GM20000 (cell line): ENCODE results near the gene B3GAT3.
"Not testable (repeated sequence)": the region's sequence is repeated elsewhere in the genome, so short reads cannot be mapped to it uniquely, and the experiment has no call there.

ENCODE experiments used
- DNase-seq: peaks from one replicate; pipeline ENCODE4 v3.0.0; 2012; ENCODE audit warnings: low spot score
- TF ChIP-seq, protein P1 (sequence below): IDR thresholded peaks from 2 replicates; pipeline ENCODE4 v1.5.1; 2012; ENCODE audit warnings: mild to moderate bottlenecking, control low read depth; ENCODE audit errors: extremely low read depth, missing control alignments

Gene B3GAT3

DNA sequence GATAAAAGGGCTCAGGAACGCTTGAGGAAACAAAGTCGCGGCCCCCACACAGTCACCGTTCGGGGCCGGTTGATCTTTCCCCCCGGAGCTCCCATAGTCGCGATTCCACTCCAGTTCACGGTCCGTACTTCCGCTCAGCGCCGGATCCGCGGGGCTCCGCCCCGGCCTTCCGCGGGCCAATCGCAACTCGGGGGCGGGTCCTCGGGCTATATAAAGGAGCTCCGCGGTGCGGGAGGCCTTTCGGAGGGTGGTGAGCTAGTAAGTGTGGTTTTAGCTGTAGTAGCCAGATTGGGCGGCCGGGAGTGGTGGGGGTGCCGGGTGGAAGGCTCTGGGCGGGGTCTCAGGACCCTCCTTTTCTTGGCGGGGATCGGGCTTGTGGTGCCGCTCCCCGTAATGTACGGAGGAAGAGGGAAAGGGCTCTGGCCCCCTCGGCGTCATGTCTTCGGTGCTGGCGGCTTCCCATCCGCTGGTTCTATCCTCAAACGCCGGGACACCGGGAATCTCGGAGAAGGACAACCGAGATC is 43.4 kb upstream of the B3GAT3 start, which contains the start of the genes C11orf98 and CSKMT:
Gene C11orf98 (minus strand): TSS at position 136 of the 524 bp plus-strand sequence. CDS start 41 bp downstream, at position 95.
Gene CSKMT (plus strand): TSS at position 238 of the 524 bp plus-strand sequence. CDS start 568 bp downstream, outside the sequence.
- peak; percentile 94 for DNase-seq
- TF ChIP-seq, protein P1, sequence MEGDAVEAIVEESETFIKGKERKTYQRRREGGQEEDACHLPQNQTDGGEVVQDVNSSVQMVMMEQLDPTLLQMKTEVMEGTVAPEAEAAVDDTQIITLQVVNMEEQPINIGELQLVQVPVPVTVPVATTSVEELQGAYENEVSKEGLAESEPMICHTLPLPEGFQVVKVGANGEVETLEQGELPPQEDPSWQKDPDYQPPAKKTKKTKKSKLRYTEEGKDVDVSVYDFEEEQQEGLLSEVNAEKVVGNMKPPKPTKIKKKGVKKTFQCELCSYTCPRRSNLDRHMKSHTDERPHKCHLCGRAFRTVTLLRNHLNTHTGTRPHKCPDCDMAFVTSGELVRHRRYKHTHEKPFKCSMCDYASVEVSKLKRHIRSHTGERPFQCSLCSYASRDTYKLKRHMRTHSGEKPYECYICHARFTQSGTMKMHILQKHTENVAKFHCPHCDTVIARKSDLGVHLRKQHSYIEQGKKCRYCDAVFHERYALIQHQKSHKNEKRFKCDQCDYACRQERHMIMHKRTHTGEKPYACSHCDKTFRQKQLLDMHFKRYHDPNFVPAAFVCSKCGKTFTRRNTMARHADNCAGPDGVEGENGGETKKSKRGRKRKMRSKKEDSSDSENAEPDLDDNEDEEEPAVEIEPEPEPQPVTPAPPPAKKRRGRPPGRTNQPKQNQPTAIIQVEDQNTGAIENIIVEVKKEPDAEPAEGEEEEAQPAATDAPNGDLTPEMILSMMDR, result no peak

DNA sequence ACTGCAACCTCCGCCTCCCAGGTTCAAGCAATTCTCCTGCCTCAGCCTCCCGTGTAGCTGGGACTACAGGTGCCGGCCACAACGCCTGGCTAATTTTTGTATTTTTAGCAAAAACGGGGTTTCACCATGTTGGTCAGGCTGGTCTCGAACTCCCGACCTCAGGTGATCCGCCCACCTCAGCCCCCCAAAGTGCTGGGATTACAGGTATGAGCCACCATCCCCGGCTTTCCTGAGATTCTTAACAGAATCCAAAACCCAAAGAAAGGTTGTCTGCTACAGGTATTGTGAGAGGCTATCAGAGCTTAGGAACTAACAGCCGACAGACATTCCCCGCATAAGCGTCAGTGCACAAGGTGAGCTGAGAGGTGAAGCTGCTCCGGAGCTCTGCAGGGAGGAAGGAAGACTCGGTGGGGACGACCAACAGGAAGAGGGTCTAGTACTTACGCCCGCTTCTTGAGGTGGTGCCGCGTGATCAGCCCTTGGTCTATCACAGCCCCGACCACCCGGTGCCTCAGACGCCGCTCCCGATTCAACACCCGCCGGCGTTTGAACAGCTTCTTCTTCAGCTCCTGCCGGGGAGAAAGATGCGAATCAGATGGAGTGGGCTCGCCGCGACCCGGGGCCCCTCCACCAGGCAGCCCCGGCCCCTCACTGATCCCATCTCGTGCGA is 42.8 kb upstream of the B3GAT3 start:
- TF ChIP-seq, protein P1, result no peak
- peak; percentile 67 for DNase-seq

DNA sequence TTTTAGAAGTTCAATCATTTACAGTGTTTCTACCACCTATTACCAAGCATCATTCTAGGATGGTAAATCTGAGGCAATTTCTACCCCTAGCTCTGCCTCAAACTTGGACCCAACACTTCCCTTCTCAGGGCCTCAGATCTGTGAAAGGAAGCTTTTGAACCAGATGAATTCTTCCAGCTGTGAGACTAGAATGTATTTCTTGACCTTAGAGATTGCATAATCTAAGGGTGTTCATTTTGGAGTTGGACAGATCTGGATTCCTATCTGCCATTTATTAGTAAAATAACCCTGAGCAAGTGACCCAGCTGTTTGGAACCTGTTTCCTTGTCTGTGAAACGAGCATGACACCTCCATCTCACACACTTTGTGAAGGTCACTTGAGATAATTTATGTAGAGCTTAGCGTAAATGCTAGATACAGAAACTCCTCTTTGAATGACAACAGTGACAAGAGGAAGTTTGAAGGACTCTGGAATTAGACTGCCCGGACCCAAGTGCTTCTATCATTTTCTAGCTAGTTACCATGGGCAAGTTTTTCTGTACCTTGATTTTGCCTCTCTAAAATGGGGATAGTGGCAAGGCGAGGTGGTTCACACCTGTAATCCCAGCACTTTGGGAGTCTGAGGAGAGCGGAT is 35.1 kb upstream of the B3GAT3 start:
- no peak for DNase-seq

DNA sequence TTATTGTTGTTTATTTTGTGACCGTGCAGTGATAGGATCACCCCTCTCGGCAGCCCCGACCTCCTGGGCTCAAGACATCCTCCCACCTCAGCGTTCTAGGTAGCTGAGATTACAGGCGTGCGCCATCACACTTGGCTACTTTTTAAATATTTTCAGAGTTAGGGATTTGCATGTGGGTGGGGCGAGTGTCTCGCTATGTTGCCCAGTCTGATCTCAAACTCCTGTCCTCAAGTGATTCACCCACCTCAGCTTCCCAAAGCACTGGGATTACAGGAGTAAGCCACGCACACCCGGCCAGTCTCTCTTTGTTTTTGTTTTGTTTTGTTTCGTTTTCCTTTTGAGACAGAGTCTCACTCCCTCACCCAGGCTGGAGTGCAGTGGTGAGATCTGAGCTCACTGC is 32.5 kb upstream of the B3GAT3 start:
- TF ChIP-seq, protein P1, result no peak
- DNase-seq, result no peak

More for the DNA sequence above, 35.1 kb upstream of the B3GAT3 start:
- TF ChIP-seq, protein P1, result no peak

DNA sequence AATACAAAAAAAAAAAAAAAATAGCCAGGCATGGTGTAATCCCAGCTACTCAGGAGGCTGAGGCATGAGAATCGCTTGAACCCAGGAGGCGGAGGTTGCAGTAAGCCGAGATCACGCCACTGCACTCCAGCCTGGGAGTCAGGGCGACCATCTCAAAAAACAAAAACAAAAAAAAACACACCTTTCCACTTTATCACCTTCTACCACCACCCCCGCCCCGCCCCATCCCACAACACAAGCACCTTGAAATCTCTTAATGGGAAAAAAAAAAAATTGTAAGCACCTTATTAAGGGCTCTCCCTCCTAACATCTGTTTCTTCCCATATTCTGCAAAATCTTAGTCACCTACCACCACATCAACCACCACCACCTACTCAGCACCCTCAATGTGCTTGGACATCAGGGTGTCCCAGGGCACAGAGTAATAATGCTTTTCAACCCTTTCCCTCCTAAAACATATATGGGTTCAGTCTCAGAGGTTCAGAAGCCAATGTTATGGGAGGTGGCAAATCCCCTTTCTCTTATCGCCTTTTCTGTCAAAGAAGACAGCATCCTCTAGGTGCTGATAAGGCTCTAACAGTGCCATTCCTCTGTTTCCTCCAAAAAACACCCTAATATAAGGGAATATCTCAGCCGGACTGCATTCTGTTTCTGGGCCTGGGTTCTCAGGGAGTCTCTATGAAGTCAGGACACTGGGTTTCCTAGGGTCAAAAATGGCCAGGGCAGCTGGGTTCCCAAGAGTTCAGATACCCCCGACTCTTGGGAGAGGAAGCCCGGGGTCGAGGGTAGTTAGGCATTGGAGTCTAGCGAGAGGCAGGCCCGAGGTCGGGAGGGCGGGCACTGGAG is 30.6 kb upstream of the B3GAT3 start:
- DNase-seq, result no peak
- TF ChIP-seq, protein P1, result no peak

DNA sequence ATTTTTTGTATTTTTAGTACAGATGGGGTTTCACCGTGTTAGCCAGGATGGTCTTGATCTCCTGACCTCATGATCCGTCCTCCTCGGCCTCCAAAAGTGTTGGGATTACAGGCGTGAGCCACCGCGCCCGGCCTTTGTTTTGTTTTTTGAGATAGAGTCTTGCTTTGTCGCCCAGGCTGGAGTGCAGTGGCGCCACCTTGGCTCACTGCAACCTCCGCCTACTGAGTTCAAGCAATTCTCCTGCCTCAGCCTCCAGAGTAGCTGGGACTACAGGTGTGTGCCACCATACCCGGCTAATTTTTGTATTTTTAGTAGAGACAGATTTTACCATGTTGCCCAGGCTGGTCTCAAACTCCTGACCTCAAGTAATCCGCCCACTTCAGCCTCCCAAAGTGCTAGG is 28.5 kb upstream of the B3GAT3 start:
- not testable (repeated sequence) for DNase-seq

DNA sequence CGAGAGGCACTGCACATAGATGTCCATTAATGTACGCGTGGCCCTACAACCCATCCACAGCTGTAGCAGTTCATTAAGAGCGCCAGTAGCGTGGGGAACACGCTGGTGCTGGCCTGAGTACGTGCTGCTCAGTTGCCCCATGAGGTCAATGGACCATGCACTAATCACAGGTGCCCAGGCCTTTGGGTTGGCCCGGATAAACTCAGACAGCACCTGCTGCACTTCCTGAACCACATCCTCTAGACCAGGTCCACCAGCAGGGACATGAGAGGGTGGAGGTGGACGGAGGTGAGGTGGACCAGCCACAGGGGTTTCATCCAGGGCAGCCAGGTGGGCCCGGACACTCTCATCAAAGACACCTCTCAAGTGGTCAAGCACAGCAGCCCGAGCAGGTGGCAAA is 27.7 kb upstream of the B3GAT3 start:
- DNase-seq, result no peak
- TF ChIP-seq, protein P1, result no peak
